Natural killer cell treated with Interleukin-12 subunit alpha and Interleukin-12 subunit beta and Interleukin-15 and Interleukin-18, amount 100 ng/mL, for 72 hours (primary cell): Measurements from ENCODE around the gene SPIRE2. TPM values are rescaled to one million over a fixed set of nuclear protein-coding genes. Genes with fewer than 3 reads are reported as not detected.
"Not testable (repeated sequence)": the region's sequence is repeated elsewhere in the genome, so short reads cannot be mapped to it uniquely, and the experiment has no call there.

Experiments
- ATAC-seq, 2 donors: fragments of 150-1000 bp; cut with Tn5 transposase in 1 of 2; sonication (Bioruptor Pico), chemical (Tn5 transposase) in 1 of 2; 2 replicates each; pipeline ENCODE4 v1.10.0; 2021
- DNase-seq: peaks from one replicate; pipeline ENCODE4 v3.0.0; 2022; ENCODE audit warnings: low spot score
- H3K27ac Mint-ChIP-seq, 2 donors: 1 replicate in 1 of 2; 2 replicates in 1 of 2; pipeline ENCODE4 v1.8.0; 2022; ENCODE audit warnings: mixed read lengths in 2 of 2, mild to moderate bottlenecking in 1 of 2, moderate library complexity in 1 of 2
- H3K27me3 Mint-ChIP-seq, 2 donors: 1 replicate in 1 of 2; 2 replicates in 1 of 2; pipeline ENCODE4 v1.8.0; 2022; ENCODE audit warnings: mixed read lengths in 2 of 2
- H3K36me3 Mint-ChIP-seq: one replicate; pipeline ENCODE4 v1.8.0; 2022; ENCODE audit warnings: mixed read lengths
- H3K4me1 Mint-ChIP-seq, 2 donors: 1 replicate in 1 of 2; 2 replicates in 1 of 2; pipeline ENCODE4 v1.8.0; 2022; ENCODE audit warnings: low read depth in 2 of 2, mixed read lengths in 2 of 2, mild to moderate bottlenecking in 1 of 2
- H3K4me3 Mint-ChIP-seq: one replicate; pipeline ENCODE4 v1.8.0; 2022; ENCODE audit warnings: mixed read lengths
- H3K9me3 Mint-ChIP-seq: 2 replicates; pipeline ENCODE4 v1.8.0; 2022; ENCODE audit warnings: mixed read lengths
- total RNA-seq, 2 donors: library from RNA; stranded (reverse); gene quantifications; one replicate each; pipeline ENCODE4 v1.2.3, GENCODE V29; 2022

Gene SPIRE2
- total RNA-seq, 2 donors from 2014 or later: 2.5 to 3.9 TPM

- not testable (repeated sequence) for H3K9me3 Mint-ChIP-seq, H3K4me3 Mint-ChIP-seq, H3K27me3 Mint-ChIP-seq, H3K27ac Mint-ChIP-seq, DNase-seq, ATAC-seq
- Mint-ChIP-seq H3K4me1 (peaks cover 10 to 14% of the 10 kb centered on the region in 2 donors), H3K36me3 (peaks cover 23% of the 10 kb centered on the region)
Observed at GRCh38 chr16:89879123-89879522, 50.8 kb downstream of the SPIRE2 start.

GRCh38 chr16:89880477-89881367, 52.4 kb downstream of the SPIRE2 start:
- no peak for ATAC-seq
- Mint-ChIP-seq H3K4me1 (peaks cover 9 to 17% of the 10 kb centered on the region in 2 donors), H3K27ac (no peak overlapping the region), H3K4me3 (no peak overlapping the region), H3K36me3 (peaks cover 25% of the 10 kb centered on the region), H3K27me3 (no peaks in the 10 kb centered on the region), H3K9me3 (no peaks in the 10 kb centered on the region)
- peak; percentile 49 for DNase-seq

GRCh38 chr16:89881368-89881730, 53.1 kb downstream of the SPIRE2 start:
- DNase-seq: no peak
- no peaks in the 10 kb centered on the region for H3K9me3 Mint-ChIP-seq
- H3K27me3 Mint-ChIP-seq: no peaks in the 10 kb centered on the region
- ATAC-seq: no peak
- H3K27ac Mint-ChIP-seq: no peak overlapping the region
- H3K4me3 Mint-ChIP-seq: no peak overlapping the region
- peaks cover 25% of the 10 kb centered on the region for H3K36me3 Mint-ChIP-seq
- peaks cover 9 to 17% of the 10 kb centered on the region in 2 donors for H3K4me1 Mint-ChIP-seq

DNA sequence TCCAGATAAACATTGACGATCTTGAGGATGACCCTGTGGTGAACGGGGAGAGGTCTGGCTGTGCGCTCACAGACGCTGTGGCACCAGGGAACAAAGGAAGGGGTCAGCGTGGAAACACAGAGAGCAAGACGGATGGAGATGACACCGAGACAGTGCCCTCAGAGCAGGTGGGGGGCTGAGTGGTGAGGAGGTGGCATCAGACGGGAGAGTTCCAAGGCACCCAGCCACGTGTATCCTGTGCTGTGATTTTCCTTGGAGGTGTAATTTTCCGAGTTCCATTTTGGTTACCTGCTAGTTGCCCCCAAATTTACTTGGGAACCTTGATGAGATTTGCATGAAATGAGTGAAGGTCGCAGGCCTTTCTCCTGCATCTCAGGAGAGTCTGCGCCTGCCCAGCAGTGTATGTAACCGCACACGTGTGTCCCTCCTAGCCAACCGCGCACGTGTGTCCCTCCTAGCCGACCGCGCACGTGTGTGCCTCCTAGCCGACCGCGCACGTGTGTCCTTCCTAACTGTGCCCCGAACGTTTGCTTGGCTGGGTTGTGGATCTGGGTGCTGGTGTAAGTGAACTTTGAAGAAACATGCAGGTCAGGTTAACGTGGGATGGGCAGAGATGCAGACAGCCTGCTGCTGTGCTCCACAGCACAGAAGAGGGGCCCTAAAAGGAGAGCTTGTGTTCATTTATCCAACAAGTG, 55.2 kb downstream of the SPIRE2 start:
- Mint-ChIP-seq H3K4me1 (peaks cover 5 to 15% of the 10 kb centered on the region in 2 donors), H3K27me3 (no peaks in the 10 kb centered on the region), H3K9me3 (no peaks in the 10 kb centered on the region), H3K4me3 (no peak overlapping the region), H3K36me3 (peaks cover 20% of the 10 kb centered on the region), H3K27ac (no peak overlapping the region)
- no peak for DNase-seq
- no peak for ATAC-seq

DNA sequence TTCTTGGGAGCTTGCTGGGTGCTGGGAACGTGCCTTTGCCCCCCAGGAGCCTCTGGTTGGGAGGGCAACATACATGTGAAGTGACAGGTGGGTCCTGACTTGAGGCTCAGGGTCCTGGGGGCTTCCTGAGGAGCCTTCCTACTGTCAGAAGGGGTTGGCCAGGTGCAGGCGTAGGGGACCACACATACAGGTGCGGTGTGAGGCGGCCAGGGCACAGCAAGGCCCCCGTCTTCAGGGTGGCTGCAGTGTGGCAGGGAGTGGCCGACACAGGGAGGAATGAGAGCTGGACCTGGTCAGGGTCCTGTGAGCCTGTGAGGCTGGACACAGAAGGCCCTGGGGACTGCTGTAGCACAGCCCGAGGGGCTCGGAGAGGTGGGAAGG, 55.8 kb downstream of the SPIRE2 start:
- ATAC-seq: peak in 1 of 2 donors; percentile 24
- Mint-ChIP-seq H3K9me3 (no peaks in the 10 kb centered on the region), H3K4me1 (peaks cover 5 to 15% of the 10 kb centered on the region in 2 donors), H3K36me3 (peaks cover 20% of the 10 kb centered on the region), H3K4me3 (no peak overlapping the region), H3K27ac (no peak overlapping the region), H3K27me3 (no peaks in the 10 kb centered on the region)
- no peak for DNase-seq

GRCh38 chr16:89887243-89887642, 59.0 kb downstream of the SPIRE2 start:
- Mint-ChIP-seq H3K27ac (no peak overlapping the region), H3K36me3 (peaks cover 20% of the 10 kb centered on the region), H3K9me3 (no peaks in the 10 kb centered on the region), H3K27me3 (no peaks in the 10 kb centered on the region), H3K4me3 (no peak overlapping the region), H3K4me1 (peaks cover 10 to 17% of the 10 kb centered on the region in 2 donors)
- ATAC-seq (no peak), DNase-seq (no peak)

DNA sequence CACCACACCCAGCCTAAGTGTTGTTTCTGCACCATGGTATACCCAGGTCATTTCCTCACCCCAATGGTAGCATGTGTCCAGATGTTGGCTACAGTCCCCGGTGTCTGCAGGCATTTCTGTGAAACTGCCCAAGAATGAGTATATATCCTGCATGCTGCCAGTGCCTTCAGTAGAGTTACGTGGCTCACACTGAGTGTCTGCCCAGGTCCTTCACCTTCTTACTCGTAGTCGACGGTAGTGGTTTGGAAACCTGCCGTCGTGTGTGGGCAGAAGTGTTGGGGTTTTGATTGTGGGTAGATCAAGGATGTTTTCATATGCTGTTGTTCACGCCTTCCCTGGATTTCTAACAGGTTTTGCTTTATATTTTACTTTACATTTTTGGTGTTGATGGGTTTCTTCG, 61.9 kb downstream of the SPIRE2 start:
- DNase-seq (peak; percentile 58), ATAC-seq (peak in 1 of 2 donors; percentile 68)
- Mint-ChIP-seq H3K27me3 (no peaks in the 10 kb centered on the region), H3K36me3 (peaks cover 3% of the 10 kb centered on the region), H3K4me3 (no peak overlapping the region), H3K27ac (no peak overlapping the region), H3K4me1 (peaks cover 7 to 10% of the 10 kb centered on the region in 2 donors), H3K9me3 (no peaks in the 10 kb centered on the region)

- H3K9me3 Mint-ChIP-seq: no peaks in the 10 kb centered on the region
- no peak overlapping the region for H3K27ac Mint-ChIP-seq
- H3K4me3 Mint-ChIP-seq: no peak overlapping the region
- DNase-seq: peak; percentile 41
- ATAC-seq: no peak
- H3K36me3 Mint-ChIP-seq: no peaks in the 10 kb centered on the region
- H3K4me1 Mint-ChIP-seq: peaks cover 5 to 7% of the 10 kb centered on the region in 2 donors
- H3K27me3 Mint-ChIP-seq: no peaks in the 10 kb centered on the region
Observed at GRCh38 chr16:89890886-89891657, 62.8 kb downstream of the SPIRE2 start.

GRCh38 chr16:89892055-89892630, 63.9 kb downstream of the SPIRE2 start:
- H3K9me3 Mint-ChIP-seq: no peaks in the 10 kb centered on the region
- H3K36me3 Mint-ChIP-seq: no peaks in the 10 kb centered on the region
- no peak overlapping the region for H3K4me3 Mint-ChIP-seq
- ATAC-seq (no peak), DNase-seq (peak; percentile 59)
- no peaks in the 10 kb centered on the region for H3K27me3 Mint-ChIP-seq
- peaks cover 5 to 7% of the 10 kb centered on the region in 2 donors for H3K4me1 Mint-ChIP-seq
- H3K27ac Mint-ChIP-seq: no peak overlapping the region

DNA sequence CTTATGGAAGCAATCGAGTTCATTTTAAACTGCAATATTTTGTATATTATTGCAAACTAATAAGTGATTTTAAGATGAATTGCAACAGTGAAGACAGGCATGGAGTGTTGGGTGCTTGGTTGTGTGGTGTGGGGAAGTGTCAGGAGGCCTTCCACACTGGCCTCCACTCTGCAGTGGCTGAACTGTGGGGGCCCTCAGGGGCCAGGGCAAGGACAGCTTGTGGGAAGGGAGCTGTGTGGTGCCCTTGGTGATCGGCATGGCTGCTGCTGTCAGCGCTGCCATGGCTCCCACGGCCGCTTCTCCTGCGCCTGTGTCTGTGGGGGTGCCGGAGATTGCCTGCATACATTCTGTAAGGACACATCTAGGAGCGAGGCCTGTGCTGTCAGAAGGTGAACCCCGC, 64.4 kb downstream of the SPIRE2 start:
- H3K4me3 Mint-ChIP-seq: no peak overlapping the region
- no peak for ATAC-seq
- H3K27me3 Mint-ChIP-seq: no peaks in the 10 kb centered on the region
- no peaks in the 10 kb centered on the region for H3K36me3 Mint-ChIP-seq
- no peak overlapping the region for H3K27ac Mint-ChIP-seq
- DNase-seq: peak; percentile 45
- peaks cover 5 to 7% of the 10 kb centered on the region in 2 donors for H3K4me1 Mint-ChIP-seq
- H3K9me3 Mint-ChIP-seq: no peaks in the 10 kb centered on the region

DNA sequence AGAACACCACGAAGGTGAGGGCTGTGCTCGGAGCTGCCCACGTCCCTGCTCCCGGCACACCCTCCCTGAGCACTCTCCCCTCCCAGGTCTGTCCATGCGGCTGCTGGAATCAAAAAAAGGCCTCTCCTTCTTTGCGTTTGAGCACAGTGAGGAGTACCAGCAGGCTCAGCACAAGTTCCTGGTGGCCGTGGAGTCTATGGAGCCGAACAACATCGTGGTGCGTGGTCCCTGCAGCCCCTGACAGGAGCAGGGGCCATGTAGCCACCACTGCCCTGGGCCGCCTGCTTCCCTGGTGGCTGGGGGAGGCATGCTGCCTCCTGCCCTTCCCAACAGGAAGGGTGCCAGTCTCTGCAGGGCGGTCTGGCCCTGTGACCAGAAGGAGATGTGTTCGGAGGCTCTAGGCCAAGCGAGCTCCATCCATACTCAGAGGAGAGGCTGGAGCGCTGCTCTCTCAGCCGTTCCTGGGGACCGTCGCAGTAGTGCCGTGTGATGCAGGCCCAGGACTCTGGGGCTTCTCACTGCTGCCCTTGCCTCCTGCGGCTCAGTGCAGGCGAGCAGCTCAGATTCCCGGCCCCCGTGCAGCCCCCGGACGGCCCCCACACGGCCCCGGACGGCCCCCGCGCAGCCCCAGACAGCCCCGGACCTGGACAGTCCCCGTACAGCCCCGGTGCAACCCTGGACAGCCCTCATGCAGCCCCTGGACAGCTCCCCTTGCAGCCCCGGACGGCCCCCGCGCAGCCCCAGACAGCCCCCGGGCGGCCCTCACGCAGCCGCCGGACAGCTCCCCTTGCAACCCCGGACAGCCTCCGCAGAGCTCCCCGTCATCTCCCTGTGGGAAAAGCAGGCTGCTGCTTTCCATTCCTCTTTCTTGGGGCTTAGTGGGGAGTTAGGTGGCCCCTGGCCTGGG, 65.6 kb downstream of the SPIRE2 start:
- H3K36me3 Mint-ChIP-seq: peaks cover 4% of the 10 kb centered on the region

DNA sequence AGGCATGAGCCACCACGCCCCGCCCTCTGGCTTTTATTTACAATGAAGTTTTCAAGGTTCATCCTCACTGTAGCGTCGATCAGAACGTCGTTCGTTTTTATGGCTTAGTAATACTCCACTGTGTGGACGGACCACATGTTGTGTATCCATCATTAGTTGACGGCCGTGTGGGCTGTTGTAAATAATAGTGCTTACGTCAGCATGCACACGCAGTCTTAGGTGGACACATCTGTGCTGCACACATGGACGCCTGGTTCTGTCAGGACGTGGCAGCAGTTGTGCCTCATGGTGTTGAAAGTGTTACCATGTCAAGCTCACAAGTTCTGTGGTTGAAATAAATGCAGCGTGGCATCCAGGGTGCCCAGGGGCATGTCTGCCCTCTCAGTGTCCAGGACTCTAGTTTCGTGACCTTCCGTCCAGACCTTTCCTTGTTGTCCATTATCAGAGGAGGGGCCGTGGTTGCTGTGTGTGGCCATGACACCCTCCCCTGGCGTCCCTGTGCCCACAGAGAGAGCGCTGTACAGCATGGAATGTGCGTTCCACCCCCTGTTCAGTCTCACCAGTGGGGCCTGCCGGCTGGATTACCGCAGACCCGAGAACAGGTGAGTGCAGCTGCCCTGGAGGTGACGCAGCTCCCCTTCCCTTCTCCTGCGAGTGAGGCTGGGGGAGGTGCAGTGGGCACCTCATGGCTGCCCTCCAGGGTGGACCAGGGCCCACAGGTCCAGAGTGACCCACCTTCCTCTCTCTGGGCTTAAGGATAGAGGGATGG, 67.4 kb downstream of the SPIRE2 start:
- H3K9me3 Mint-ChIP-seq: no peaks in the 10 kb centered on the region
- no peaks in the 10 kb centered on the region for H3K27me3 Mint-ChIP-seq
- H3K27ac Mint-ChIP-seq: no peak overlapping the region
- peaks cover 0 to 8% of the 10 kb centered on the region in 2 donors for H3K4me1 Mint-ChIP-seq
- H3K4me3 Mint-ChIP-seq: no peak overlapping the region
- DNase-seq (no peak), ATAC-seq (no peak)
- H3K36me3 Mint-ChIP-seq: peaks cover 6% of the 10 kb centered on the region

More for the DNA sequence above, 65.6 kb downstream of the SPIRE2 start:
- no peaks in the 10 kb centered on the region for H3K27me3 Mint-ChIP-seq
- ATAC-seq (peak in 1 of 2 donors; percentile 13), DNase-seq (no peak)
- H3K9me3 Mint-ChIP-seq: no peaks in the 10 kb centered on the region
- H3K4me3 Mint-ChIP-seq: no peak overlapping the region
- peaks cover 5 to 9% of the 10 kb centered on the region in 2 donors for H3K4me1 Mint-ChIP-seq
- no peak overlapping the region for H3K27ac Mint-ChIP-seq
